ENCODE data around the gene NEK3.
"Not testable (repeated sequence)": the region's sequence is repeated elsewhere in the genome, so short reads cannot be mapped to it uniquely, and the experiment has no call there.

NEK3 gene, protein sequence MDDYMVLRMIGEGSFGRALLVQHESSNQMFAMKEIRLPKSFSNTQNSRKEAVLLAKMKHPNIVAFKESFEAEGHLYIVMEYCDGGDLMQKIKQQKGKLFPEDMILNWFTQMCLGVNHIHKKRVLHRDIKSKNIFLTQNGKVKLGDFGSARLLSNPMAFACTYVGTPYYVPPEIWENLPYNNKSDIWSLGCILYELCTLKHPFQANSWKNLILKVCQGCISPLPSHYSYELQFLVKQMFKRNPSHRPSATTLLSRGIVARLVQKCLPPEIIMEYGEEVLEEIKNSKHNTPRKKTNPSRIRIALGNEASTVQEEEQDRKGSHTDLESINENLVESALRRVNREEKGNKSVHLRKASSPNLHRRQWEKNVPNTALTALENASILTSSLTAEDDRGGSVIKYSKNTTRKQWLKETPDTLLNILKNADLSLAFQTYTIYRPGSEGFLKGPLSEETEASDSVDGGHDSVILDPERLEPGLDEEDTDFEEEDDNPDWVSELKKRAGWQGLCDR

DNA sequence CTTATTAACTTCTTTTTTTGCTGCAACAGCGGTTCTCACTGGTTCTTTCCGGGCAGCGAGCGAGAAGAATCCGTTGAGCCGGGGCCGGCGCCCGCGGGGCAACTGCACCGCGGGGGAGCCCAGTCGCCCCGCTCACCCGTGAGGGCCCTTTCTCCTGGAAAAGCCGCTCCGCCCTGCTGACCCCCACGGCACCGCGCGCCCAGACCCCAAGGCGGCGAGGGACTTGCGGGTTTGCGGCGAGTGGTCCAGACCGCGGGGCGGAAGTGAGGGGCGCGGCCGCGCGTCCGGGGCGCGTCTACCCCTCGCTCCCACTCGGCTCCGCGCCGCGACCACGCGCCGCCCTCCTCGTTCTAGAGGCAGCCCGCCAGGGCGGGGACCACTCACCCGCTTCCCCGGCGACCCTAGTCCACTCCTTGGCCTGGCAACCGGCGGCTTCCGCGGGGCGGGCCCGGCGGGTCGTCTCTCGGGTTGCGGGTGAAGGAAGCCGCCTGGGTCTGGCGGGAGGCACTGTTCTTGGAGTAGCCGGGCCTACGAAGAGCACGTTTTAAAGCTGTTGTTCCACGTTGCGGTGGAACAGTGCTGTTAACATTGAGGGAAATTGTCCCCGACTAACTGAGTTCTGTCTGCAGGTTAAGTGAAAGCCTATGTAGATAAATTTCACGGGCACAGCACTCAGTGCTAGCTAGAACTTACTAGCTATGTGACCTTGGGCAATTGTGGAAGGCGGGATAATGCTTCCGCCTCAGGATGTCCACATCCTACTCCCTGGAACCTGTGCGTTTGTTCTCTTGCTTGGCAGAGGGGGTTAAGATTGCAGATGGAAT is at the start of gene NEK3:
TSS of gene NEK3 (minus strand) at position 439 of the 824 bp plus-strand sequence. CDS start 3,406 bp downstream, outside the sequence.
- H3K27ac ChIP-seq (ENCODE audit: poor library complexity, severe bottlenecking): peak within 1 kb of the TSS; percentile 34
- DNase-seq (ENCODE audit: low spot score) (no peak), ATAC-seq (ENCODE audit: low read depth) (peak; percentile 81)
- no peaks in the 10 kb centered on the region for H3K36me3 ChIP-seq (ENCODE audit: low read depth)
- H3K27me3 ChIP-seq (ENCODE audit: insufficient read depth, poor library complexity, severe bottlenecking): no peaks in the 10 kb centered on the region
- no peaks in the 10 kb centered on the region for H3K9me3 ChIP-seq (ENCODE audit: severe bottlenecking)
- peak within 1 kb of the TSS; percentile 56 for H3K4me3 ChIP-seq (ENCODE audit: severe bottlenecking)
- H3K4me1 ChIP-seq (ENCODE audit: insufficient read depth, poor library complexity, severe bottlenecking): peaks cover 10% of the 10 kb centered on the region
- TF ChIP-seq, protein P1, sequence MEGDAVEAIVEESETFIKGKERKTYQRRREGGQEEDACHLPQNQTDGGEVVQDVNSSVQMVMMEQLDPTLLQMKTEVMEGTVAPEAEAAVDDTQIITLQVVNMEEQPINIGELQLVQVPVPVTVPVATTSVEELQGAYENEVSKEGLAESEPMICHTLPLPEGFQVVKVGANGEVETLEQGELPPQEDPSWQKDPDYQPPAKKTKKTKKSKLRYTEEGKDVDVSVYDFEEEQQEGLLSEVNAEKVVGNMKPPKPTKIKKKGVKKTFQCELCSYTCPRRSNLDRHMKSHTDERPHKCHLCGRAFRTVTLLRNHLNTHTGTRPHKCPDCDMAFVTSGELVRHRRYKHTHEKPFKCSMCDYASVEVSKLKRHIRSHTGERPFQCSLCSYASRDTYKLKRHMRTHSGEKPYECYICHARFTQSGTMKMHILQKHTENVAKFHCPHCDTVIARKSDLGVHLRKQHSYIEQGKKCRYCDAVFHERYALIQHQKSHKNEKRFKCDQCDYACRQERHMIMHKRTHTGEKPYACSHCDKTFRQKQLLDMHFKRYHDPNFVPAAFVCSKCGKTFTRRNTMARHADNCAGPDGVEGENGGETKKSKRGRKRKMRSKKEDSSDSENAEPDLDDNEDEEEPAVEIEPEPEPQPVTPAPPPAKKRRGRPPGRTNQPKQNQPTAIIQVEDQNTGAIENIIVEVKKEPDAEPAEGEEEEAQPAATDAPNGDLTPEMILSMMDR (IDR thresholded peaks at IDR 0.05; ENCODE audit: poor library complexity, severe bottlenecking): no peak

DNA sequence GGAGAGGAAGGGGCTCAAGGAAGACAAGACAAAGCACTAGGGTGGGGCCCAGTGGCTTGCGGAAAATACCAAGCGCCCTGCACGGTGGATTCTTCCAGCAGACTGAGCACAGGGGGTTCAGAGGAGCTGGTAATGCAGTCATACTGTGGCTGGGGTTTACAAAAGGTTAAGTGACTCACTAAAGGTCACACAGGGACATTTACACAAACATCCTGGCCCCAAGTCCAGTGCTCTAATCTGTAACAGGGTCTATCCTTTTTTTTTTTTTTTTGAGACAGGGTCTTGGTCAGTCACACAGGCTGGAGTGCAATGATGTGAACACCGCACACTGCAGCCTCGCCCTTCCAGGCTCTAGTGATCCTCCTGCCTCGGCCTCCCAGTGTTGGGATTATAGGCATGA is 49.0 kb upstream of the NEK3 start:
- not testable (repeated sequence) for H3K27me3 ChIP-seq (ENCODE audit: insufficient read depth, poor library complexity, severe bottlenecking); H3K9me3 ChIP-seq (ENCODE audit: severe bottlenecking); H3K36me3 ChIP-seq (ENCODE audit: low read depth); H3K4me3 ChIP-seq (ENCODE audit: severe bottlenecking); DNase-seq (ENCODE audit: low spot score); H3K4me1 ChIP-seq (ENCODE audit: insufficient read depth, poor library complexity, severe bottlenecking); H3K27ac ChIP-seq (ENCODE audit: poor library complexity, severe bottlenecking); ATAC-seq (ENCODE audit: low read depth)

DNA sequence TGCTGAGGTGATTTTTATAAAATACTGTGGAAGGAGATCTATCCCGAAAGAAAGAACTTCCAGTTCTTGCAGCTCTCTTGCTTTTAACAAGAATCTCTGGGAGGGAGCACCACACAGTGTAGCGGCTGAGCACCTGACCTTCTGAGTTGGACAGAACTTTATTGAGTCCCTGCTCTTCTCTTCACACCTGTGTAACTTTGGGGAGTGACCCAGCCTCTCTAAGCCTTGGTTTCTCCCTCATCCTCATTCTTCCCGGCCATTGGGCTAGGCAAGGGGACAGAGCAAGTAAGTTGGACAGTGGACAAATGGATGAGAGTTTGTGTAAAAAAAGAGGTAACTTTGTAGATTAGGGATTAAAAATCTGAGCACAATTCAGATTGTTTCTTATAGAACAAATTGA is 48.5 kb upstream of the NEK3 start:
- not testable (repeated sequence) for H3K27ac ChIP-seq (ENCODE audit: poor library complexity, severe bottlenecking); H3K4me1 ChIP-seq (ENCODE audit: insufficient read depth, poor library complexity, severe bottlenecking); H3K36me3 ChIP-seq (ENCODE audit: low read depth); ATAC-seq (ENCODE audit: low read depth); DNase-seq (ENCODE audit: low spot score); H3K4me3 ChIP-seq (ENCODE audit: severe bottlenecking); H3K9me3 ChIP-seq (ENCODE audit: severe bottlenecking); H3K27me3 ChIP-seq (ENCODE audit: insufficient read depth, poor library complexity, severe bottlenecking)

DNA sequence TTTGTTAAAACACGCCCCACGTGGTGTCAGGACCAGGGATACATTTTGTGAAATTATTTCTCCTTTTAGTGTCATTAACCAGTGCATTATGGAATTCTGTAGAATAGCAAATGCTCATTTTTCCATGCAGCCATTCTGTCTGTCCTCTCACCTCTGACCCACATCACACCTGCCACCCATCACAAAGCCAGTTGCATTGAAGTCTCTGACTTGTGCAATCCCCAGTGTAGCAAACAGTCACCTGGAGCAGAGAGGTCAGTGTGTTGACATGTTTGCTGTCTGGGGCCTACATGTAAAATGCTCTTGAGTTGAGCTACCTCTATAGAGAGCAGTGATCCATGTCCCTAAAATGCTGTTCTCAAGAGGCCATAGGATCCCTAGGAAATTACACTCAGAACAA is 47.9 kb upstream of the NEK3 start:
- not testable (repeated sequence) for H3K4me1 ChIP-seq (ENCODE audit: insufficient read depth, poor library complexity, severe bottlenecking); DNase-seq (ENCODE audit: low spot score); H3K4me3 ChIP-seq (ENCODE audit: severe bottlenecking); H3K36me3 ChIP-seq (ENCODE audit: low read depth); H3K9me3 ChIP-seq (ENCODE audit: severe bottlenecking); H3K27me3 ChIP-seq (ENCODE audit: insufficient read depth, poor library complexity, severe bottlenecking); H3K27ac ChIP-seq (ENCODE audit: poor library complexity, severe bottlenecking); ATAC-seq (ENCODE audit: low read depth)

DNA sequence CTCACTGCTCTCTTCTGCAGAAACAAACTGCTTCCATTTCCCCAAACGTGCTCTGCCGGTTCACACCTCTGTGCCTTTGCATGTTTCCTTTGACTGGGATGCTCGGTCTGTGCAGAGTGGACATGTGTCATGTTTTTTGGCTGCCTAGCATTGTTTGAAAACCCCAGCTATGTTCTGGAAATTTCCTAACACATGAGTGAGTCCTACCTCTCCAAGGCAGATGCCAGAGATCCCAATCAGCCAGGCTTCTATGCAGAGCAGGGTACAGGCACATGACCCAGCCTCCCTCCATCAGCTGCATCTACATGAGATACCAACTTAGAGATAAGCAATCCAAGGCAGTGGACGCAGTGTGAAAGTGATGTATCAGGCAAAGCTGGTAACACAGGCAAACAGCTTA is 45.1 kb upstream of the NEK3 start:
- H3K27me3 ChIP-seq (ENCODE audit: insufficient read depth, poor library complexity, severe bottlenecking); H3K36me3 ChIP-seq (ENCODE audit: low read depth); H3K27ac ChIP-seq (ENCODE audit: poor library complexity, severe bottlenecking); DNase-seq (ENCODE audit: low spot score); H3K4me1 ChIP-seq (ENCODE audit: insufficient read depth, poor library complexity, severe bottlenecking); ATAC-seq (ENCODE audit: low read depth); H3K9me3 ChIP-seq (ENCODE audit: severe bottlenecking); H3K4me3 ChIP-seq (ENCODE audit: severe bottlenecking): not testable (repeated sequence)

DNA sequence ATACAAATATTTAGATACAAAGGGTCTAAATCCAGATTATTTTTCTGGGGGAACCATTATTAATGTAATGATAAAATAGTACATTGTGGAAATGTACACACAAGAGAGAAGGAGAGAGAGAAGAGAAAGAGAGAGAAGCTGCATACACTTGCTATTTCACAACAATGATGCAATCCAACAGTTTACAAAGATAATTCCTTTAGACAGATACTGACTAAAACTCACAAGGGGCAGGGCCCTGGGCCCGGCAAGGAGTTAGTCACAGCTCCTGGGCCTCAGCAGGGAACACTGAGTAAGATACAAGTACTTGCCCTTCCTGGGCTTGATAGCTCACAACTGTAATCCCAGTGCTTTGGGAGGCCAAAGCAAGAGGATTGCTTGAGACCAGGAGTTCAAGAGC is 44.5 kb upstream of the NEK3 start:
- ATAC-seq (ENCODE audit: low read depth): peak; percentile 98
- not testable (repeated sequence) for H3K27me3 ChIP-seq (ENCODE audit: insufficient read depth, poor library complexity, severe bottlenecking); H3K4me1 ChIP-seq (ENCODE audit: insufficient read depth, poor library complexity, severe bottlenecking); DNase-seq (ENCODE audit: low spot score); H3K9me3 ChIP-seq (ENCODE audit: severe bottlenecking); H3K27ac ChIP-seq (ENCODE audit: poor library complexity, severe bottlenecking); H3K4me3 ChIP-seq (ENCODE audit: severe bottlenecking); H3K36me3 ChIP-seq (ENCODE audit: low read depth)

DNA sequence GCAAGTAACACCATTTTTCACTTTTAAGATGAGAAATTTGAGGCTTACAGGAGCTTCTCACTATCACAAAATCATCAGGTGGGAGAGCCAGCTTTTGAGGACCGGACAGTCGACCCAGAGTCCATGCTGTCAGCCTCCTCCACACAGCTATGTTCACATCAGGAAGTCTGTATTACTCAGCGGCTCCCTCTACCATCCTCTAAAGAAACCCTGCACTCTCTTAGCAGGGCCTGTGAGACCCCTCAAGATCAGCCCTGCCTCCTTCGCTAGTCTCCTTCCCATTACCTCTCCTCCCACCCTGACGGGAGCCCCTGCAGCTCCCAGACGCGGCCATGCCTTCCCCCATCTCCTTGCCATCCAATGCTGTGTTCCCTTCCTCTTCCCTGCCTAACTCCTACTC is 43.1 kb upstream of the NEK3 start:
- DNase-seq (ENCODE audit: low spot score); H3K27ac ChIP-seq (ENCODE audit: poor library complexity, severe bottlenecking); H3K4me3 ChIP-seq (ENCODE audit: severe bottlenecking); H3K27me3 ChIP-seq (ENCODE audit: insufficient read depth, poor library complexity, severe bottlenecking); ATAC-seq (ENCODE audit: low read depth); H3K4me1 ChIP-seq (ENCODE audit: insufficient read depth, poor library complexity, severe bottlenecking); H3K36me3 ChIP-seq (ENCODE audit: low read depth); H3K9me3 ChIP-seq (ENCODE audit: severe bottlenecking): not testable (repeated sequence)

Data from RWPE2 (cell line).